Esophagus muscularis mucosa (tissue), 4 donors: ENCODE results near the gene TMEM174. TPM values are rescaled to one million over a fixed set of nuclear protein-coding genes. Genes with fewer than 3 reads are reported as not detected.

Source experiments
- DNase-seq: peaks from one replicate; pipeline ENCODE4 v3.0.0-alpha.2; 2017; ENCODE audit errors: extremely low spot score
- H3K27ac ChIP-seq, 4 donors: fragments of 200-600 bp; sonication (generic); replicated peaks in 1 of 4; 1 replicate in 3 of 4; 2 replicates in 1 of 4; pipeline ENCODE4 v1.5.1; 2016 to 2019; ENCODE audit warnings: mild to moderate bottlenecking in 1 of 4
- H3K27me3 ChIP-seq, 4 donors: fragments of 200-600 bp; sonication (generic); one replicate each; pipeline versions ENCODE4 v1.5.1 to v1.6.0; 2016 to 2019
- H3K36me3 ChIP-seq, 4 donors: fragments of 200-600 bp; sonication (generic); one replicate each; pipeline ENCODE4 v1.5.1; 2016 to 2019
- H3K4me1 ChIP-seq, 4 donors: fragments of 200-600 bp; sonication (generic); one replicate each; pipeline ENCODE4 v1.5.1; 2016 to 2019
- H3K4me3 ChIP-seq, 4 donors: fragments of 200-600 bp; sonication (generic); 1 replicate in 2 of 4; 2 replicates in 2 of 4; pipeline ENCODE4 v1.5.1; 2016 to 2019; ENCODE audit warnings: mild to moderate bottlenecking in 4 of 4, moderate library complexity in 1 of 4
- H3K9me3 ChIP-seq, 4 donors: fragments of 200-600 bp; sonication (generic); 1 replicate in 3 of 4; 2 replicates in 1 of 4; pipeline ENCODE4 v1.5.1; 2016 to 2019
- EP300 ChIP-seq: sonication (generic); formaldehyde crosslinking; IDR thresholded peaks from one replicate; pipeline ENCODE4 v1.6.1; 2017; ENCODE audit warnings: antibody characterized with exemption
- POLR2A ChIP-seq: fragments of 450-650 bp; IDR thresholded peaks from one replicate; pipeline ENCODE4 v1.6.1; 2017; ENCODE audit warnings: antibody characterized with exemption, moderate library complexity, mild to moderate bottlenecking, low read depth
- POLR2AphosphoS5 ChIP-seq, 2 donors: sonication (generic); formaldehyde crosslinking; IDR thresholded peaks; one replicate each; pipeline ENCODE4 v1.6.1; 2017; ENCODE audit warnings: antibody characterized with exemption in 2 of 2
- WGBS: methylation state at CpG from one replicate; pipeline ENCODE4 v1.1.5; 2018; 5-methylcytosine and 5-hydroxymethylcytosine counted together
- intact Hi-C: fragments of 100-400 bp; cut with DNase I; formaldehyde crosslinking; loops from one replicate; pipeline ENCODE4 v1.15.1; 2023
- total RNA-seq, 4 donors: library from RNA; depleted of rRNA; stranded (reverse); fragments of >200 nt; gene quantifications; one replicate each; pipeline versions ENCODE4 v1.1.0 to v1.2.1, GENCODE V29; 2016
- TF ChIP-seq, protein P1 (sequence below), 3 experiments: fragments of 200-600 bp in 2 of 3; fragments of 450-650 bp in 1 of 3; sonication (generic) in 2 of 3; IDR thresholded peaks; one replicate each; pipeline ENCODE4 v1.5.1; 2017 to 2019; ENCODE audit warnings: antibody characterized with exemption in 3 of 3, mild to moderate bottlenecking in 2 of 3, moderate library complexity in 1 of 3

Gene TMEM174
- total RNA-seq, 4 donors from 2014 or later = not detected

DNA sequence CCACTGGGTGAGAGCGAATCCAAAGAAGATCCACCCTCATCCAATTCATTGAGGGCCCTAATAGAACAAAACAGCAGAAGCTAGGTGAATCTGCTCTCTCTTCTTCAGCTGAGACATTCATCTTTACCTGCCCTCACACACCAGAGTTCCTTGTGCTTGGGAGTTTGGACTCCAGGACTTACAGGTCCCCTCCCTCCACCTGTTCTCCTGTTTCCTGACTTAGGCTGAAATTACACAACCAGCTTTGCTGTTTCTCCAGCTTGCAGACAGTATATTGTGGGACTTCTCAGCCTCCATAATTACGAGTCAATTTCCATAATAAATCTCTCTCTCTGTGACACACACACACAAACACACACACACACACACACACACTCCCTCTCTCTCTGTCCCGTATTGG is 33.5 kb upstream of the TMEM174 start:
- WGBS = 76% methylated on average over 3 of the region's 3 CpGs
- H3K4me1 ChIP-seq = no peaks in the 10 kb centered on the region
- peaks cover 0 to 25% (median 0%) of the 10 kb centered on the region in 4 donors for H3K27me3 ChIP-seq
- no peaks in the 10 kb centered on the region for H3K9me3 ChIP-seq
- H3K36me3 ChIP-seq = no peaks in the 10 kb centered on the region
- TF ChIP-seq, protein P1, sequence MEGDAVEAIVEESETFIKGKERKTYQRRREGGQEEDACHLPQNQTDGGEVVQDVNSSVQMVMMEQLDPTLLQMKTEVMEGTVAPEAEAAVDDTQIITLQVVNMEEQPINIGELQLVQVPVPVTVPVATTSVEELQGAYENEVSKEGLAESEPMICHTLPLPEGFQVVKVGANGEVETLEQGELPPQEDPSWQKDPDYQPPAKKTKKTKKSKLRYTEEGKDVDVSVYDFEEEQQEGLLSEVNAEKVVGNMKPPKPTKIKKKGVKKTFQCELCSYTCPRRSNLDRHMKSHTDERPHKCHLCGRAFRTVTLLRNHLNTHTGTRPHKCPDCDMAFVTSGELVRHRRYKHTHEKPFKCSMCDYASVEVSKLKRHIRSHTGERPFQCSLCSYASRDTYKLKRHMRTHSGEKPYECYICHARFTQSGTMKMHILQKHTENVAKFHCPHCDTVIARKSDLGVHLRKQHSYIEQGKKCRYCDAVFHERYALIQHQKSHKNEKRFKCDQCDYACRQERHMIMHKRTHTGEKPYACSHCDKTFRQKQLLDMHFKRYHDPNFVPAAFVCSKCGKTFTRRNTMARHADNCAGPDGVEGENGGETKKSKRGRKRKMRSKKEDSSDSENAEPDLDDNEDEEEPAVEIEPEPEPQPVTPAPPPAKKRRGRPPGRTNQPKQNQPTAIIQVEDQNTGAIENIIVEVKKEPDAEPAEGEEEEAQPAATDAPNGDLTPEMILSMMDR (IDR thresholded peaks at IDR 0.05) = no peak
- no peak for TF ChIP-seq POLR2A
- TF ChIP-seq EP300 = no peak
- no peak for TF ChIP-seq POLR2AphosphoS5 (IDR thresholded peaks at IDR 0.05)
- intact Hi-C loops = no loop called here
- DNase-seq = no peak
- H3K27ac ChIP-seq = no peak overlapping the region
- no peak overlapping the region for H3K4me3 ChIP-seq

DNA sequence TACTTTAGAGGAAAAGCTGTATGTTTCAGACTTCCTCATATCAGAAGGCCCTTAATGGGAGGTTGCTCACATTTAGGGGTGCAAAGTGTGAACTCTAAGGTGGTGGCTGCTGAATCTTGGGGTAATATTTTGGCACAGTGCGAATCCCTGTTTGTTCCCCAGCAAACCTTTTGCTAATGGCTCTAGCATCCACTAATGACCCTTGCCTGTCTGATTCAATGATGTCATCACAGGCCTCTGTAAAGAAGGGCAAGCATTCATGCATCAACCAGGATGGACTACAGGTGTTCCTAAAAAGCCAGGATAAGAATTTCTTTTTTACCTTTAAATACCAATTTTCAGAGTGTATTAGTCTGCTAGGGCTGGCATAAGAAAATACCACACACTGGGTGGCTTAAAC is 32.2 kb upstream of the TMEM174 start:
- 100% methylated on average over 1 of the region's 1 CpG for WGBS
- no peaks in the 10 kb centered on the region for H3K4me1 ChIP-seq

GRCh38 chr5:73142035-73142434 is 31.0 kb upstream of the TMEM174 start:
- DNase-seq = no peak
- no peak for TF ChIP-seq POLR2A
- TF ChIP-seq, protein P1 (IDR thresholded peaks at IDR 0.05) = no peak
- TF ChIP-seq POLR2AphosphoS5 (IDR thresholded peaks at IDR 0.05) = no peak
- intact Hi-C loops = no loop called here
- Histone ChIP-seq H3K27ac (no peak overlapping the region), H3K36me3 (no peaks in the 10 kb centered on the region), H3K27me3 (peaks cover 0 to 7% (median 0%) of the 10 kb centered on the region in 4 donors), H3K4me3 (no peak overlapping the region), H3K4me1 (no peaks in the 10 kb centered on the region), H3K9me3 (no peaks in the 10 kb centered on the region)
- 78% methylated on average over 8 of the region's 8 CpGs for WGBS

More for the DNA sequence above, 32.2 kb upstream of the TMEM174 start:
- Histone ChIP-seq H3K9me3 (no peaks in the 10 kb centered on the region), H3K36me3 (no peaks in the 10 kb centered on the region), H3K27me3 (peaks cover 0 to 18% (median 0%) of the 10 kb centered on the region in 4 donors), H3K27ac (no peak overlapping the region), H3K4me3 (no peak overlapping the region)
- intact Hi-C loops = no loop called here
- DNase-seq = no peak
- no peak for TF ChIP-seq EP300
- no peak for TF ChIP-seq POLR2A
- no peak for TF ChIP-seq POLR2AphosphoS5 (IDR thresholded peaks at IDR 0.05)
- TF ChIP-seq, protein P1 (IDR thresholded peaks at IDR 0.05) = no peak

- Histone ChIP-seq H3K36me3 (no peaks in the 10 kb centered on the region), H3K9me3 (no peaks in the 10 kb centered on the region), H3K27me3 (no peaks in the 10 kb centered on the region), H3K4me3 (no peak overlapping the region), H3K27ac (no peak overlapping the region), H3K4me1 (no peaks in the 10 kb centered on the region)
- intact Hi-C loops = no loop called here
- 70% methylated on average over 6 of the region's 6 CpGs for WGBS
- DNase-seq = no peak
- TF ChIP-seq EP300 = no peak
- no peak for TF ChIP-seq POLR2A
- TF ChIP-seq, protein P1 (IDR thresholded peaks at IDR 0.05) = no peak
- TF ChIP-seq POLR2AphosphoS5 (IDR thresholded peaks at IDR 0.05) = no peak
These were observed 29.3 kb upstream of the TMEM174 start for GRCh38 chr5:73143716-73144115.

DNA sequence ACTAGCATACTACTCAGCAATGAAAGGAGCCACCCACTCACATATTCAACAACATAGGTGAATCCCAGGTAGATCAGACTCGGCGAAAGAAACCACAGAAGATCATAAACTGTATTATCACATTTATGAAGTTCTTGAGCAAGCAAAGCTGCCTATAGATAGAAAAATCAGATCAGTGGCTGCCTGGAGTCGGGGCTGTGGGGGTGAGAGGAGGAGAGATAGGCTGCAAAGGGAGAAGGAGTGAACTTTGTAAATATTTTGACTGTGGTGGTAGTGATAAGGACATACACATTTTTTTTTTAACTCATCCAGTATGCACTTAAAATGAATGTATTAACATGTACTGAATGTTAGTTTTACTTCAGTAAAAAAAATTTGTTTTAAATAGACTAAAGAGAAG is 23.5 kb upstream of the TMEM174 start:
- TF ChIP-seq, protein P1 (IDR thresholded peaks at IDR 0.05) = no peak
- TF ChIP-seq EP300 (no peak), POLR2AphosphoS5 (IDR thresholded peaks at IDR 0.05) (no peak), POLR2A (no peak)
- WGBS = 57% methylated on average over 3 of the region's 3 CpGs
- no peaks in the 10 kb centered on the region for H3K27me3 ChIP-seq
- no peak overlapping the region for H3K4me3 ChIP-seq
- no peaks in the 10 kb centered on the region for H3K9me3 ChIP-seq
- H3K27ac ChIP-seq = no peak overlapping the region
- no peak for DNase-seq
- intact Hi-C loops = no loop called here
- H3K4me1 ChIP-seq = no peaks in the 10 kb centered on the region
- no peaks in the 10 kb centered on the region for H3K36me3 ChIP-seq
